Fibroblast of peridontal ligament (primary cell): ENCODE measurements around the gene KRTAP12-3.
"Not testable (repeated sequence)": the region's sequence is repeated elsewhere in the genome, so short reads cannot be mapped to it uniquely, and the experiment has no call there.

Source experiments
- DNase-seq: peaks from one replicate; pipeline ENCODE4 v3.0.0-alpha.2; 2010; ENCODE audit errors: extremely low read depth

KRTAP12-3 gene, protein sequence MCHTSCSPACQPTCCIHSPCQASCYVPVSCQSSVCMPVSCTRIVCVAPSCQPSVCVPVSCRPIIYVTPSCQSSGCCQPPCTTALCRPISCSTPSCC

GRCh38 chr21:44657635-44658540 lies at the start of gene KRTAP12-3:
KRTAP12-3 (plus strand) TSS chr21:44657932; CDS start chr21:44657980, 48 bp downstream.
- no peak for DNase-seq

- DNase-seq, result no peak
Measured at GRCh38 chr21:44609193-44609592, 48.5 kb upstream of the KRTAP12-3 start.

- not testable (repeated sequence) for DNase-seq
Measured at GRCh38 chr21:44610157-44610843, 47.4 kb upstream of the KRTAP12-3 start.

DNA sequence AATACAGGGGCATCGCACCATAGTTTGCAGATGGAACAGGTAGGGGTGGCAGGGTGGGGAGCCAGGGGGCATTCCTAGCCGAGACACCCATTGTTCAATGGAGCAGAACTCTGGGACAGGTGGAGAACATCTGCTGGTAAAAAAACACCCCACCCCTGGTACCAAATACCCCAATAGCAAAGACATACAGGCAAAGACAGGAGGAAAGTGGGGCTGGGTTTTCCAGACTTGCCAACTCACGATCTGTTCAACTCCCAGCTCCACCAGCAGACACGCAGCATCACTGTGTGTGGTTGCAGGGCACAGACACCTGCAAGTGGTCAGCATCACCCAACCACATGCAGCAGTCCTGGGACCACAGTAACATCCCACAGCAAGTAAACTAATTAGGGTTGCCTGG lies 46.2 kb upstream of the KRTAP12-3 start:
- no peak for DNase-seq

DNA sequence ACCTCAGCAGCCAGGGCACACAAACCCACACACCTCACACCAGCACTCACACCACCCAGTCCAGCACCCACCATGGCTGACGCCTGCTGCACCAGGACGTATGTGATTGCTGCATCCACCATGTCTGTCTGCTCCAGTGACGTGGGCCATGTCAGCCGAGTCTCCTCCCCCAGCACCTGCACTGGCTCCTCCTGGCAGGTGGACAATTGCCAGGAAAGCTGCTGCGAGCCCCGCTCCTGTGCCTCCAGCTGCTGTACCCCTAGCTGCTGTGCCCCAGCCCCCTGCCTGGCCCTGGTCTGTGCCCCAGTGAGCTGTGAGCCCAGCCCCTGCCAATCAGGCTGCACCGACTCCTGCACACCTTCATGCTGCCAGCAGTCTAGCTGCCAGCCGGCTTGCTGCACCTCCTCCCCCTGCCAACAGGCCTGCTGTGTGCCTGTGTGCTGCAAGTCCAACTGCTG lies 45.7 kb upstream of the KRTAP12-3 start, which contains the start of gene KRTAP10-8:
KRTAP10-8 (plus strand) TSS at position 51 of the 458 bp plus-strand sequence; CDS start at position 73, 22 bp downstream.
- DNase-seq, result no peak

GRCh38 chr21:44612669-44613229 lies 45.0 kb upstream of the KRTAP12-3 start:
- DNase-seq, result no peak

- DNase-seq, result no peak
Measured at GRCh38 chr21:44613386-44614155, 44.2 kb upstream of the KRTAP12-3 start.

DNA sequence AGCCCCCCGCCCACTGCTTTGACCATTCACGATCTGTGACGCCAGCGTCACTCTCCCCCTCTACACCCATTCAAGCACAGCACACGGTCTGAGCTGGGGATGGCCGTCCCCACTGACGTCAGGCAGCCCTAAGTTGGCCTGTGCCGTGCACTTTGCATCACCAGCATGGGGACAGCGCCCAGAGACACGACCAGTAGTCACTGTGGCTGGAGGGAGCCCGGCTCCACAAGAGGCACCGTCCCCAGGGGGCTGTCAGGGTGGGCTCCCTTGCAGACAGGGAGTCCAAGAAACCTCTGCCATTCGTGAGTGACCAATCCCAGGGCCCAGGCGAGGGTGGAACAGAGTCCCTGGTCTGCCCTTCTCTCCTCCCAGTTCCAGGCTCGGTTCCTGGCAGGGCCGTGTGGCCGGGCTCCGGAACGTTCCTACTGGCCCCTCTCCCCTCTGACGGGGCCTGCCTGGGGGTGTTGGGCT lies 43.5 kb upstream of the KRTAP12-3 start:
- DNase-seq, result no peak

GRCh38 chr21:44614961-44615391 lies 42.8 kb upstream of the KRTAP12-3 start:
- no peak for DNase-seq

- DNase-seq, result no peak
Measured at GRCh38 chr21:44615466-44615865, 42.3 kb upstream of the KRTAP12-3 start.

GRCh38 chr21:44615911-44616590 lies 41.7 kb upstream of the KRTAP12-3 start:
- no peak for DNase-seq

GRCh38 chr21:44616591-44616926 lies 41.2 kb upstream of the KRTAP12-3 start:
- DNase-seq, result no peak

DNA sequence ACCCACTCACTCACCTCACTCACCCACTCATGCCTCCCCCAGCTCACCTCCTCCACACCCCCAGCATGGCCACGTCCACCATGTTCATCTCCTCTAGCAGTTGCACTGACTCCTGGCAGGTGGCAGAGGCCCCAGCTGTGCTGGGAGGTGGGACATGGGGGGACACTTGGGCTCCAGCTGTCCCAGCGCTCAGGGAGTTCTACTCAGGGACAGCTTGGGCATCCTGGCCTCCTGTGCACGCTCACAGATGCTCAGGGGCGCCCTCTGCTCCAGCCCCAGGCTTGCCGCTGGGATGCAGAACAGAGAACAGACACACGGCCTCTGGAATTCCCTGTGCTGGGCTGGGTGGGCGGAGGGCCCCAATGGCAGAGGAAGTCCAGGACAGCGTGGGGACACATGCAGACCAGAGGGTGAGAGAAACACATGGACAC lies 40.6 kb upstream of the KRTAP12-3 start:
- DNase-seq, result no peak

GRCh38 chr21:44618504-44618903 lies 39.2 kb upstream of the KRTAP12-3 start:
- no peak for DNase-seq

DNA sequence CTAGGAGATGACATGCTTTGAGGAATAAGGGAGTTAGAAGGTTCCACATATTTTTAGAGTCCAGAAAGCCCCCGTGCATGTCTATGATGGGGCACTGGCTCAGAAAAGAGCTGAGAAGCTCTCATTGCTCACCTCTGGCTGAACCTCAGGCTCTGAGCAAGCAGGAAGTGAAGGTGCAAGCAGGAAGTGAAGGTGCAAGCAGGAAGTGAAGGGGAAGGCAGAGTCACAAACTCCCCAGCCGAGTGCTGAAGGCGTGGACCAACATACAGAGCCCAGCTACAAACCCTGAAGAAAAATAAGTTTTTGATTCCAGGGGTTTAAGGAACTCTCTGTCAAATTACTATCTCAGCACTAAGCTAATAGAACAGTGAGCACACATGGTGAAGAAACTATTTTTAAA lies 38.8 kb upstream of the KRTAP12-3 start:
- DNase-seq, result no peak

DNA sequence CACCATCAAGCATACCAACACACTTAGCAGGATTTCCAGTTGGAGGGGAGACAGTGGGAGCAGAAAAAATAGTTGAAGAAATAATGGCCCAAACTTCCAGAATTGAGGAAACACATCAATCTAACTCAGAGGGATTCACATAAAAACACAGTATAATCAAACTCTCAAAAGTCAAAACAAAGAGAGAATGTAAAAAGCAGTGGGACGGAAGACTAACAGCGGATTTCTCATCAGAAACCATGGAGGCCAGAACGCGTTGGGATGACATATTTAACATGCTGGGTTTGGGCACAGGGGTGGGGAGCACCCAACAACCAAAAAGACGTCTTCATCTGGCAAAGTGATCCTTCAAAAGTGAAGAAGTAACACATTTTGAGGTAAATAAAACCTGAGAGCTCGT lies 37.8 kb upstream of the KRTAP12-3 start:
- no peak for DNase-seq

DNA sequence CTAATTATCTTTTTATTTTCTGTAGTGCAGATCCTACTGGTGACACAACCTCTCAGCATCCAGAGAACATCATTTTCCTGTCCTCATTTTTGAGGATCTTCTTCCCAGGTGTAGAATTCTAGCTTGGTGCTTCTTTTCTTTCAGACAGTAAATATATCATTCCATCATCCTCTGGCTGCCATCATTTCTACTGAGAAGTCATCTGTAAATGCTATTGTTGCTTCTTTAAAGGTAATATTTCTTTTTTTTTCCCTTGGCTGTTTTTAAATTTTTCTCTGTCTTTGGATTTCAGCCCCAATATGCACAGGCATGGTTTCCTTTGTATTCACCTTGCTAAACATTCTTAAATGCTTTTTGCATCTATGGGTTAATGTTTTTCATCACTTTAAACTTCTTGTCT lies 34.2 kb upstream of the KRTAP12-3 start:
- DNase-seq, result no peak

DNA sequence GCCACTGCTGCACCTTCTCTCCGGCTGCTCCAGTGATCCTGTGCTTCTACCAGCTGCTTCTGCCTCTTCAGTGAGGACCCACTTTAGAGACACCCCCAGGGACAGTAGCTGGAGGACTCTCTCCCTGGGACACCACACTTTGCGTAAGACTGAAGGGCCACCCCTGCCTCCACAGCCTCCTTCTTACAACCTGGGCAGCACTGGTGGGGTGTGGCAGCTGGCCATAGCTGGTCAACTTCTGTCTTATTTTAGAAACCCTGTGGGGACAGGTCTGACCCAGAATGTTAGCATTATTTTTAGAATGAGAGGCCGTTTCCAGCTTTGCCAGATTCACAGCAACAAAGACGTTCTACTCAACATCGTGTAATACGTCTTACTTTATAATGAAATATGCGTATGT lies 32.0 kb upstream of the KRTAP12-3 start:
- no peak for DNase-seq

DNA sequence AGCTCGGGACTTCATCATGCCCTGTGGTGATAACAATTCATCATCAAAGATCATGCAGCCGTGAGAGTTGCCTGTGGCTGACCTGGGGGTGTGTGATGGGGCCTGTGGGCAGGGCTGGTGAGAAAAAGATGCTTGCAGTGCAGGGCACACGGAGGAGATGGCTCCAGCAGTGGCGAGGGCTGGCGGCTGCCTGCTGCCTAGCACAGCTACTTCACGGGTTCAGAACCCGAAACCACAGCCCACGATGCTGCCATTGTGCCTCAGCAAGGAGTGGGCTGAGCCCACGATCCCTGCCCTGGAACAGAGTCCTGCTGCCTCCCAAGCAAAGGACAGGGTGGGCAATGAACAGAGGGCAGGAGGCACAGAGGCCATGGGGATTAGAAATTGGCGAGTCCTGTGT lies 31.5 kb upstream of the KRTAP12-3 start:
- no peak for DNase-seq

DNA sequence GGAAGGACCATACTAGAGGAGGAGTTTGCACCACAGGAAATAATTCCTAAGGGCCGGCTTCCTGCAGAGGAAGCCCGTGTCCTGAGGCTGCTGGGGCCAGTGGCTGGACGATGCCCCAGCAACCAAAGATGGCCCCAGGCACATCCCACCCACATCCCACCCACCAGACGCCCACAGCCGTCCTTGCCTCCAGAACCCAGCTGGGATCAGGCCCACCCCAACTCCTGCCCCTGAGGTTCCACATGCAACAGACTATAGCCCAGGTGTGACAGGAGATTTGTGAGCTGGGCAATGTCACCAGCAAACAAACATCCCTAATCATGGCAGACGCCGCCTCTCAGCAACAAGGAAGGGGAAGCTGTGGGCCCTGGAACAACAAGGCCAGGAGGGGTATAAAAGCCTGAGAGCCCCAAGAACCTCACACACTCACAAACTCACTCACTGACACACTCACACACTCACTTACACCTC lies 31.0 kb upstream of the KRTAP12-3 start, which contains the start of gene KRTAP10-9:
KRTAP10-9 (plus strand) TSS at position 421 of the 471 bp plus-strand sequence. CDS start 79 bp downstream, outside the sequence.
- DNase-seq, result no peak
